GM19099 (cell line): ENCODE data around the gene ELOB.

Source experiments
- POLR2A ChIP-seq: IDR thresholded peaks from 3 replicates; pipeline ENCODE4 v1.6.1; 2011; ENCODE audit warnings: low read depth; ENCODE audit not compliant: insufficient read length; ENCODE audit errors: extremely low read depth

Gene ELOB

GRCh38 chr16:2815299-2815771 is 38.3 kb upstream of the ELOB start:
- no peak for TF ChIP-seq POLR2A

GRCh38 chr16:2814551-2815298 is 37.6 kb upstream of the ELOB start:
- no peak for TF ChIP-seq POLR2A

- TF ChIP-seq POLR2A, result no peak
Observed at GRCh38 chr16:2813771-2814221, 36.7 kb upstream of the ELOB start.

- no peak for TF ChIP-seq POLR2A
Observed at GRCh38 chr16:2811703-2812471, 34.8 kb upstream of the ELOB start.

- no peak for TF ChIP-seq POLR2A
Observed at GRCh38 chr16:2810651-2811050, 33.6 kb upstream of the ELOB start.

- TF ChIP-seq POLR2A, result no peak
Observed at GRCh38 chr16:2809149-2809760, 32.2 kb upstream of the ELOB start.

- TF ChIP-seq POLR2A, result no peak
Observed at GRCh38 chr16:2808181-2808580, 31.1 kb upstream of the ELOB start.

GRCh38 chr16:2806286-2806685 is 29.2 kb upstream of the ELOB start:
- TF ChIP-seq POLR2A, result no peak

- no peak for TF ChIP-seq POLR2A
Observed at GRCh38 chr16:2804728-2805127, 27.6 kb upstream of the ELOB start.

GRCh38 chr16:2803545-2804195 is 26.6 kb upstream of the ELOB start:
- no peak for TF ChIP-seq POLR2A

- TF ChIP-seq POLR2A, result no peak
Observed at GRCh38 chr16:2799859-2800226, 22.8 kb upstream of the ELOB start.

GRCh38 chr16:2799205-2799858 is 22.3 kb upstream of the ELOB start:
- no peak for TF ChIP-seq POLR2A

- no peak for TF ChIP-seq POLR2A
Observed at GRCh38 chr16:2798723-2799204, 21.7 kb upstream of the ELOB start.

GRCh38 chr16:2795395-2796143 is 18.5 kb upstream of the ELOB start:
- no peak for TF ChIP-seq POLR2A

- no peak for TF ChIP-seq POLR2A
Observed at GRCh38 chr16:2792940-2793339, 15.9 kb upstream of the ELOB start.

GRCh38 chr16:2791174-2791573 is 14.1 kb upstream of the ELOB start:
- no peak for TF ChIP-seq POLR2A
